Activated T-cell treated with anti-CD3 and anti-CD28 coated beads, Interleukin-2, amount 50 U/mL, for 48 hours (primary cell): Measurements from ENCODE around the gene STX19.
"Not testable (repeated sequence)": the region's sequence is repeated elsewhere in the genome, so short reads cannot be mapped to it uniquely, and the experiment has no call there.

Experiments used
- DNase-seq, 2 experiments: peaks; one replicate each; pipeline ENCODE4 v3.0.0-alpha.2; 2020

Gene STX19

DNA sequence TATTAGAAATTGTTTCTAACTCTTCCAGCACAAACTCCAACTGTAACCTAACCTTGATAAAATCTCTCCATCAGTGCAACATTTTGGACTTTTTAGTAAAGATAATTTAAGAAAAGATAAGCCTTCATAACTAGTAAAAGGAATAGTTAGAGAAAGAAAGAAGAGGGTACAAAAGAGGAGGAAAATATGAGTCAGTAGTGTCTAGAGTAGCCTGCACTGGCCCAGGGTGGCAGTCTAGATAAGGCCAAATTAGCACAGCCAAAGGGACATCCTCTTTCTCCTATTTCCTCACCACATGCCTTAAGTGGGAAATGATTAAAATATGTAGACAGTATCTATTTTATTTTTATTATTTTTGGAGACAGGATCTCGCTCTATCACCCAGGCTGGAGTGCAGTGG lies 58.4 kb downstream of the STX19 start:
- no peak for DNase-seq

DNA sequence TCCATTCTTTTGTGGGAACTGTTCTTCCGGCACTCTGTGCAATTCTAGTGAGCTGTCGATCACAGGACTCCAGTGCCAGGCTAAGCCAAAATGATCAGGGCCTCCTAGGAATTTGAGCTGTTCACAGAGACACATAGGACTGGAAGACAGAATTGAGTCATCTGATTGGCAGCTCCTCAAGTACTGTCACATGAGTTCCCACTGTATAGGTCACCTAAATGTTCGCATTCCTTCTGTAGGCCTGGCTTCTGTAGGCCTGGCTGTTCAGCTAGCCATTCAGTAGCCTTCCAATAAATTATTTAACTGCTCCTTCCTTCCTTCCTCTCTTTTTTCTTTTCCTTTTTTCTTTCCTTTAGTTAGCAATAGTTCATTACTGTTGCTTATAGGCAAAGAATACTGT lies 59.0 kb downstream of the STX19 start:
- no peak for DNase-seq

DNA sequence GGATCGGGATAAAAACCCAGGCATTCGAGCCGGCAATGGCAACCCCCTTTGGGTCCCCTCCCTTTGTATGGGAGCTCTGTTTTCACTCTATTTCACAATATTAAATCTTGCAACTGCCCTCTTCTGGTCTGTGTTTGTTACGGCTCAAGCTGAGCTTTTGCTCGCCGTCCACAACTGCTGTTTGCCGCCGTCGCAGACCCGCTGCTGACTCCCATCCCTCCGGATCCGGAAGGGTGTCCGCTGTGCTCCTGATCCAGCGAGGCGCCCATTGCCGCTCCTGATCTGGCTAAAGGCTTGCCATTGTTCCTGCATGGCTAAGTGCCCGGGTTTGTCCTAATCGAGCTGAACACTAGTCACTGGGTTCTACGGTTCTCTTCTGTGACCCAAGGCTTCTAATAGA lies 63.3 kb downstream of the STX19 start:
- DNase-seq: not testable (repeated sequence)
